ENCODE results near the gene PPBP.

The PPBP gene

DNA sequence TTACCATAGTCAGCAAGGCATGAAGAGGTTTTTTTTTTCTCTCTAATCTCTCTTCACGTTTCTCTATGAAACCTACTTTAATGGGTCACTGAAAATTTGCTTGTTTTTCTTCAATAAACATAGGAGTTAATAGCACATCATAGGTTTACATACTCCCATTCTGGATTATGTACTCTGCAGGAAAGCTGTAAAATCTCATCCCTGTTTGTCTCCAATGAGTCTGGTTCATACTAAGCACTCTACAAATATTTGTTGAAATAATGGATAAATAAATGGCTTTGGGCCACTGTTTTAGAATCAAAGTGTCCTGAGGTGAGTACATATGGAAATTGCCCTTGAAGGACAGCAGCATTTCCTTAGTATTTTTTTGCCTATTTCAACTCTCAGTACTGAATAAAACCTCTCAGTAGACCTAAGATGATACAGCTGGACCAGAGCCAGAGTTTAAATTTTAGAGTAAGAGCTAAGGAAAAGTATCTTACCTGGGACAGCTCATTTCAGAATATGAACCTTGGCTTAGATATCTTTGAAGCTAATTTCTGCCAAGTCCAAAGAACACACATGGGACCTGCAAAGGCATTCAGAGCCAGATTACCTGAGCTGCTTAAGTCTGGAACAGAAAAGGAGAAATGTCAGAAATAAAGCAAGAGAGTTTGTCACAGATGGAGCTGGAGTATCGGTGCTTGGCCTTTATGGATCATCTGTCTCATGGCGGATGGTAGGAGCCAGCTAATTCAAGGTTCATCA, 40.6 kb downstream of the PPBP start:
- DNase-seq, result no peak

DNA sequence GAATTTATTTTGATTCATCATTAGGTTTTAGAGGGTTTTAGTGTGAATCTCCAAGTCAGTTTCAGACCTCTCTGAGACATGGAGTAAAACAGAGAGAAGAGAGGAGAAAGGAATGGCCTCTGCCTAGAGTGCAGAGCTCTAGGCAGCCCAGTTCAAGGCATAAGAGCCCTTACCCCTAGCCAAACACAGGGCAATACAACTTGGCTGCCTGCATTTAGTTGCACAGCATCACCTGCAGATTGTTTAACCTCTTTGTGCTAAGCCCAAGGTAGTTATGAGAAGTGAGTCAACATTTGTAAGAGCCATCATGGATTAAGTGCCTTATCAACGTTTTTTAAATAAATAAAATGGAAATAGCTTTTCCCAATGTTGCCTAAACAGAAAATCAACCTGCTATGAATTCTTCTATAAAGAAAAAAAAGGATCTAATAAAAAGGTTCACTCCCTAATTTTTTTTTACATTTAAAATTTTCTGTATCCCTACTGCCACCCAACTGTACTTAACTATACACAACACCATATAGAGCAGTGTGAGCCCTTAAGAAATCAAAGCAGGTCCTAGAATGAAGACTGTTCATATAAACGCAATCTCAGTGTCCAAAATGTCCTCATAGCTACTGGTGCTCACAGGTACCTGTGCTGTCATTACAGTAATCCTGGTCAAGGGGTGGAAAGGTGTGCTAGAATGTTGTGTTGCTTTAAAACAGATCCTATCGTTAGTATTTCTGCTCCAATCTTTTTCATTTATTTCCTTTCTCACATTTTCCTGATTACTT, 42.1 kb downstream of the PPBP start:
- DNase-seq, result no peak

DNA sequence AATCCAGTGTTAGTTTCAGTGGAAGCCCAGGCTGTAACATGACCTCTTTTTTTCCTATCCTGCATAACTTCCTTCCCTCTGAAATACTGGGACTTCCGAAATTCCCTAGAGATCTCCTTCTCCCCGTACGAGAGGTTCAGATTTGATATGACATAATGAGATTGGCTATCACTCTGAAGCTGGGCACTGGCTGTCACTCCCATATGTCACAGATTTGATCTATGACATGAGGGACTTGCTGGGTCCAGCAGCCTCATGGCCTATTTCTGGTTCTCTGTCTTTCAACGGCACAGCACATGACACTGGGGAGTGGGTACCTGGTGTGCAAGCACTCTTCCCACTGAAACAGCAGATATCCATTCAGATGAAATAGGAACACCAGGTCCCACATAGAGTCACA, 42.9 kb downstream of the PPBP start:
- DNase-seq, result no peak

DNA sequence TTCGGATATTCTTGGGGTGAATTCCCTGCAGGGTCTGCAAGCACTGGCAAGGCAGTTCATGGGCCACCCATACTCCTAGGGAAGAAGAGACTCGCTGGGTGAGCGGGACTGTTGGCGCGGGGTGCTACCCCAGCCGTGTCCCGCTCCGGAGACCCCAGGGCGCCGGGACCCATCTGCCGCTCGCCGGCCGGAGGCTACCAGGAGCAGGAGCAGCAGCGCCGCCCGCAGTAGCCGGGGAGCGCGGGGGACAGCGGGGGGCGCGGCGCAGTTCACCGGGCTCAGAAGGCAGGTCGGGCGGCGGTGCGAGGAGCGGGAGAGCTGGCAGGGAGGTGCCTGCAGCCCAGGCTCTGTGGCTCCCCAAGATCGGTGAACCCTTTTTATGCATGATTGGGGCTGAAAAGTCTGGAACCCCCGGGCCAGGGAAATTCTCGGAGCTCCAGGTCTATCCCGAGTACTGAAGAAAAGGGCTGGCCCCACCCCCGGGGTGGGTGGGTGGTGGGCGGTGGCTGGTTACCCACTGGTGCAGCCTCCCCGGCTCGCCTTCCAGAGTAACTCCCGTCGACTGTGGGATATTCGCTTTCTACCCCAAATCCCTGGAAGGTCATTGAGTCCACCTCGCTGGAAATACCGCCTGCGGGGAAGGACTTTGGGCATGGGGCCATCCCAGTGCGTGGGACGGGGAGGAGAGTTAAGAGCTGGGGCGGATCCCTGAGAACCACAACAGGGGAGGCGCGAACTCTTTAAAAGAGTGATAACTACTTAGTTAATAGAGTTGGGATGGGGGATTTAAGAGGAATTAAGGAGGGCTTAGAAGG, 43.7 kb downstream of the PPBP start:
- DNase-seq, result no peak

DNA sequence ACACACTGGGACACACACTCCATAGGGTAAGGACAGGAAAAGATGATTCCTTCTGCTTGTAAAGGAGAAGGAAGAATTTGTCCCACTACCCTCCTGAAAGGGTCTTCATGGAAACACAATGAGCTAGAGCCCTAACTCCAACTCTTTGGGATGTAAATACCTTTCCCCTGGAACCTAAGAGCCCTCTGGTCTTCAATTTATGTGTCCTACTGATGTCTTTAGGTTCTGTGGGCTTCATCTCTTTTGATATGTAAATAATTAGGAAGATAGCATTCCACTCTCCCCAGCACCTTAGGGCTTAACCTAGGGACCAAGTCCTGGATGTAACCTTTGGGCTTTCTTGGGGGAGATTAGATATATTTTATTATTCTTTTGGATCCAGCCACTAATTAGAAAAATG, 44.4 kb downstream of the PPBP start:
- no peak for DNase-seq

DNA sequence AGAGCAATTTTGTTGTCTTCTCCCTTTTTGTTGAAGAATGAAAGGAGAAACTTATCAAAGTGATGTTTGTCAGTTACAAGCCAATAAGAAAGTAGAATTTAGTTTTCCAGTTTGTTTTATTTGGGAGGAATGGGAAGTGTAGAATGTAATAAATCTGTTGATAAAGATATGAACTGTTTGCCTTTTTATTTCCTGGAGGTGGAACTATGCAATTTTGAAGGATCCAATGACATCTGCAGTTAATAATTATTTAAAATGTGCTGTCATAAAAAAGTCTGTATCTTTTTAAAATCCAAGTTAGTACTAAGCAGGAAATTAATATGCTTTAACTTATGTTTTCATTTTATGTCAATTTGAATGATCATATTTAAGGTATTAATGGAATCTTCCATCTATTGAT, 51.0 kb downstream of the PPBP start:
- no peak for DNase-seq
